Keratinocyte (primary cell): ENCODE data around the gene EGFR. TPM values are rescaled to one million over a fixed set of nuclear protein-coding genes. Genes with fewer than 3 reads are reported as not detected.

Experiments
- DNase-seq: peaks from one replicate; pipeline ENCODE4 v3.0.0-alpha.2; 2011; ENCODE audit warnings: low read depth, missing footprints, low spot score
- FAIRE-seq: peaks from 2 replicates; lab custom pipeline; 2011; peaks lifted over from hg19 to GRCh38; lab: Jason Lieb, UNC
- H2AFZ ChIP-seq: 2 replicates; pipeline ENCODE4 v1.6.0; 2012; ENCODE audit warnings: low read length, control low read depth, inconsistent platforms; ENCODE audit not compliant: control insufficient read depth
- H3K27ac ChIP-seq: 2 replicates; pipeline ENCODE4 v1.5.1; 2011; ENCODE audit warnings: low read length; ENCODE audit not compliant: control insufficient read depth, insufficient read depth
- H3K27me3 ChIP-seq: 3 replicates; pipeline ENCODE4 v1.6.0; 2011; ENCODE audit warnings: low read length; ENCODE audit not compliant: control insufficient read depth, insufficient read depth; ENCODE audit errors: extremely low read depth
- H3K36me3 ChIP-seq, 2 experiments: 2 replicates in 1 of 2; 3 replicates in 1 of 2; pipeline ENCODE4 v1.5.1; 2011; ENCODE audit warnings: low read length in 2 of 2, mild to moderate bottlenecking in 1 of 2; ENCODE audit not compliant: control insufficient read depth in 2 of 2, insufficient read depth in 2 of 2; ENCODE audit errors: extremely low read depth in 1 of 2
- H3K4me1 ChIP-seq: 3 replicates; pipeline ENCODE4 v1.5.1; 2011; ENCODE audit warnings: low read length; ENCODE audit not compliant: control insufficient read depth, insufficient read depth; ENCODE audit errors: extremely low read depth
- H3K4me2 ChIP-seq: 3 replicates; pipeline ENCODE4 v1.6.0; 2011; ENCODE audit warnings: low read depth, low read length; ENCODE audit not compliant: control insufficient read depth, insufficient read depth; ENCODE audit errors: extremely low read depth
- H3K4me3 ChIP-seq, 3 experiments: fragments of 200-600 bp in 1 of 3; sonication (generic) in 1 of 3; 2 replicates in 2 of 3; 3 replicates in 1 of 3; pipeline ENCODE4 v1.5.1; 2011 to 2016; ENCODE audit warnings: low read length in 3 of 3, mild to moderate bottlenecking in 3 of 3, control low read depth in 2 of 3, inconsistent platforms in 1 of 3, low read depth in 1 of 3, mixed read lengths in 1 of 3, mixed run types in 1 of 3, moderate library complexity in 1 of 3; ENCODE audit not compliant: control insufficient read depth in 2 of 3, insufficient read depth in 2 of 3; ENCODE audit errors: extremely low read depth in 1 of 3
- H3K79me2 ChIP-seq: 2 replicates; pipeline ENCODE4 v1.6.0; 2012; ENCODE audit warnings: low read length; ENCODE audit not compliant: control insufficient read depth, insufficient read depth
- H3K9ac ChIP-seq: 3 replicates; pipeline ENCODE4 v1.6.0; 2011; ENCODE audit warnings: low read length; ENCODE audit not compliant: control insufficient read depth, insufficient read depth; ENCODE audit errors: extremely low read depth
- H3K9me1 ChIP-seq: 3 replicates; pipeline ENCODE4 v1.6.0; 2011; ENCODE audit warnings: low read length; ENCODE audit not compliant: control insufficient read depth, insufficient read depth; ENCODE audit errors: extremely low read depth
- H3K9me3 ChIP-seq: 2 replicates; pipeline ENCODE4 v1.5.1; 2012; ENCODE audit warnings: low read depth, low read length; ENCODE audit not compliant: control insufficient read depth
- H4K20me1 ChIP-seq: 3 replicates; pipeline ENCODE4 v1.6.0; 2011; ENCODE audit warnings: low read length; ENCODE audit not compliant: control insufficient read depth, insufficient read depth; ENCODE audit errors: extremely low read depth
- CTCF ChIP-seq, 3 experiments: IDR thresholded peaks in 1 of 3; conservative IDR thresholded peaks in 1 of 3; optimal IDR thresholded peaks in 1 of 3; 2 replicates in 2 of 3; 3 replicates in 1 of 3; pipeline versions ENCODE3 to v1.5.1; 2011; ENCODE audit warnings: low read length in 3 of 3, mild to moderate bottlenecking in 3 of 3, moderate library complexity in 2 of 3, control low read depth in 1 of 3, inconsistent platforms in 1 of 3; ENCODE audit not compliant: insufficient read depth in 2 of 3; ENCODE audit errors: extremely low read depth in 1 of 3
- EZH2 ChIP-seq: IDR thresholded peaks from one replicate; pipeline ENCODE4 v1.6.1; 2012; ENCODE audit warnings: inconsistent platforms, mild to moderate bottlenecking, low read length, moderate library complexity
- dilution Hi-C: fragments of 300-500 bp; cut with MboI; formaldehyde crosslinking; loops from one replicate; pipeline ENCODE4 v1.7.0; 2020; ENCODE audit warnings: low sequenced_read_pairs; ENCODE audit not compliant: extremely low pct_ligation_motif_present
- polyA plus RNA-seq, 5 experiments: library from polyadenylated mRNA; depleted of rRNA in 3 of 5; stranded (reverse) in 3 of 5; stranded (forward) in 1 of 5; unstranded in 1 of 5; fragments of >200 nt; gene quantifications; 1 replicate in 1 of 5; 2 replicates in 3 of 5; 3 replicates in 1 of 5; pipeline versions ENCODE4 v1.2.1 to v1.2.3, GENCODE V29; 2011 to 2012; ENCODE audit warnings: missing spikeins in 2 of 5, low read depth in 1 of 5, low replicate concordance in 1 of 5

Gene EGFR
- polyA plus RNA-seq, 1 donor (not counting 4 experiments of a cell fraction or from before 2014, with no cell fraction given) = 120 TPM

- Histone ChIP-seq H4K20me1 (peaks cover 23% of the 10 kb centered on the region), H3K4me1 (peaks cover 17% of the 10 kb centered on the region), H3K9ac (no peak overlapping the region), H3K9me3 (no peaks in the 10 kb centered on the region), H3K4me2 (no peak overlapping the region), H3K36me3 (peaks cover 60 to 75% of the 10 kb centered on the region in 2 experiments), H3K79me2 (peaks cover 6% of the 10 kb centered on the region), H3K4me3 (no peak overlapping the region), H3K27ac (no peak overlapping the region), H3K27me3 (no peaks in the 10 kb centered on the region), H3K9me1 (peaks cover 4% of the 10 kb centered on the region), H2AFZ (no peak overlapping the region)
- TF ChIP-seq EZH2 = no peak
- no peak for TF ChIP-seq CTCF (optimal IDR thresholded peaks at IDR 0.05 in 1 of 3, IDR thresholded peaks at IDR 0.05 in 1 of 3, conservative IDR thresholded peaks at IDR 0.05 in 1 of 3; ENCODE audit: extremely low read depth in 1 of 3, insufficient read depth in 2 of 3, low read length in 3 of 3)
- FAIRE-seq (no peak), DNase-seq (no peak)
- dilution Hi-C loops = no loop called here
Observed at GRCh38 chr7:55183897-55184296, 165.1 kb downstream of the EGFR start.

GRCh38 chr7:55185321-55185802 is 166.5 kb downstream of the EGFR start:
- no peaks in the 10 kb centered on the region for H3K27me3 ChIP-seq
- no peaks in the 10 kb centered on the region for H3K9me3 ChIP-seq
- TF ChIP-seq EZH2 (no peak), CTCF (optimal IDR thresholded peaks at IDR 0.05 in 1 of 3, IDR thresholded peaks at IDR 0.05 in 1 of 3, conservative IDR thresholded peaks at IDR 0.05 in 1 of 3; ENCODE audit: extremely low read depth in 1 of 3, insufficient read depth in 2 of 3, low read length in 3 of 3) (no peak)
- FAIRE-seq = no peak
- H3K79me2 ChIP-seq = peaks cover 6% of the 10 kb centered on the region
- peak overlapping the region; percentile 46 for H3K9ac ChIP-seq
- dilution Hi-C loops = no loop called here
- H2AFZ ChIP-seq = no peak overlapping the region
- peaks cover 59 to 76% of the 10 kb centered on the region in 2 experiments for H3K36me3 ChIP-seq
- H3K4me1 ChIP-seq = peaks cover 17% of the 10 kb centered on the region
- peaks cover 26% of the 10 kb centered on the region for H4K20me1 ChIP-seq
- H3K4me3 ChIP-seq = no peak overlapping the region
- H3K4me2 ChIP-seq = peak overlapping the region; percentile 1
- peak overlapping the region; percentile 81 for H3K27ac ChIP-seq
- H3K9me1 ChIP-seq = peaks cover 4% of the 10 kb centered on the region
- DNase-seq = no peak
